T-helper 1 cell treated with Interleukin-12 subunit alpha and Interleukin-12 subunit beta and Interleukin-4 antibody, amounts not matched to agents 30 ng/mL and 1 ng/mL, for 36 hours (primary cell): Measurements from ENCODE around the gene INPP5J. TPM values are rescaled to one million over a fixed set of nuclear protein-coding genes. Genes with fewer than 3 reads are reported as not detected.

ENCODE experiments used
- intact Hi-C: fragments of 100-400 bp; cut with micrococcal nuclease; formaldehyde crosslinking; loops from one replicate; pipeline ENCODE4 v1.15.1; 2024
- total RNA-seq: library from RNA; stranded (reverse); gene quantifications from 2 replicates; pipeline ENCODE4 v1.2.3, GENCODE V29; 2022

Gene INPP5J
- total RNA-seq, 1 donor from 2014 or later, result not detected

- intact Hi-C loops, result no loop called here
Observed at GRCh38 chr22:31122196-31122531, 602 bp upstream of the INPP5J start.

GRCh38 chr22:31123292-31123602 is 481 bp downstream of the INPP5J start:
- intact Hi-C loops, result no loop called here

- intact Hi-C loops, result no loop called here
Observed at GRCh38 chr22:31124290-31124689, 1.5 kb downstream of the INPP5J start.

- intact Hi-C loops, result no loop called here
Observed at GRCh38 chr22:31124811-31125465, 2.2 kb downstream of the INPP5J start.

GRCh38 chr22:31125521-31126117 is 2.9 kb downstream of the INPP5J start:
- intact Hi-C loops, result no loop called here

GRCh38 chr22:31126128-31126868 is 3.5 kb downstream of the INPP5J start:
- intact Hi-C loops, result no loop called here

GRCh38 chr22:31126869-31127175 is 4.1 kb downstream of the INPP5J start:
- intact Hi-C loops, result no loop called here

- intact Hi-C loops, result no loop called here
Observed at GRCh38 chr22:31127181-31127772, 4.5 kb downstream of the INPP5J start.

GRCh38 chr22:31128156-31128555 is 5.4 kb downstream of the INPP5J start:
- intact Hi-C loops, result no loop called here

- intact Hi-C loops, result no loop called here
Observed at GRCh38 chr22:31130873-31131272, 8.1 kb downstream of the INPP5J start.

GRCh38 chr22:31133911-31134310 is 11.1 kb downstream of the INPP5J start:
- intact Hi-C loops, result no loop called here

- intact Hi-C loops, result no loop called here
Observed at GRCh38 chr22:31134688-31135087, 11.9 kb downstream of the INPP5J start.

GRCh38 chr22:31135706-31136105 is 12.9 kb downstream of the INPP5J start:
- intact Hi-C loops, result no loop called here

- intact Hi-C loops, result no loop called here
Observed at GRCh38 chr22:31136155-31136554, 13.4 kb downstream of the INPP5J start.

GRCh38 chr22:31136711-31137110 is 13.9 kb downstream of the INPP5J start:
- intact Hi-C loops, result no loop called here

GRCh38 chr22:31137721-31138120 is 15.0 kb downstream of the INPP5J start:
- intact Hi-C loops, result no loop called here

GRCh38 chr22:31138126-31138525 is 15.4 kb downstream of the INPP5J start:
- intact Hi-C loops, result no loop called here

GRCh38 chr22:31139066-31139465 is 16.3 kb downstream of the INPP5J start:
- intact Hi-C loops, result no loop called here

- intact Hi-C loops, result loop anchor here (5.0 kb wide), 1 partner anchor 33 kb away; the partner anchor contains the start of gene SELENOM
Observed at GRCh38 chr22:31139866-31140716, 17.3 kb downstream of the INPP5J start, which contains the start of gene PLA2G3. TSS of gene PLA2G3 (minus strand) at chr22:31140508. CDS start at chr22:31140354, 154 bp downstream.

GRCh38 chr22:31140746-31141145 is 18.0 kb downstream of the INPP5J start:
- intact Hi-C loops, result loop anchor here (5.0 kb wide), 1 partner anchor 33 kb away; the partner anchor contains the start of gene SELENOM

GRCh38 chr22:31141551-31141950 is 18.8 kb downstream of the INPP5J start:
- intact Hi-C loops, result loop anchor here (5.0 kb wide), 1 partner anchor 34 kb away; the partner anchor contains the start of gene SELENOM
